Measurements from ENCODE around the gene SESTD1. TPM values are rescaled to one million over a fixed set of nuclear protein-coding genes. Genes with fewer than 3 reads are reported as not detected.

Gene SESTD1
- polyA plus RNA-seq, 2 of the 4 experiments (the other 2 are of a cell fraction), result 12.6 to 26.0 TPM

GRCh38 chr2:179302764-179303571 lies 38.3 kb upstream of the SESTD1 start (continued):
- no peak for TF ChIP-seq MYC (IDR thresholded peaks at IDR 0.05; ENCODE audit: borderline replicate concordance, low read length)

DNA sequence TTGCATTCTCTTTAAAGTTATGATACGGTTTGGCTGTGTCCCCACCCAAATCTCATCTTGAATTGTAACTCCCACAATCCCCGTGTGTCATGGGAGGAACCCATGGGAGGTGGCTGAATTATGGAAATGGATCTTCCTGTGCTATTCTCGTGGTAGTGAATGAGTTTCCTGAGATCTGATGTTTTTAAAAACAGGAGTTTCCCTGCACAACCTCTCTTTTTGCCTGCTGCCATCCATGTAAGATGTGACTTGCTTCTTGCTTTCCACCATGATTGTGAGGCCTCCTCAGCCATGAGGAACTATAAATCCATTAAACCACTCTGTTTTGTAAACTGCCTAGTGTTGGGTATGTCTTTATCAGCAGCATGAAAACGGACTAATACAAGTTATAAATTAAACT lies 37.5 kb upstream of the SESTD1 start:
- no peak overlapping the region for H3K27ac ChIP-seq
- POLR2A ChIA-PET, result no interaction called here
- ATAC-seq (no peak), DNase-seq (ENCODE audit: low read depth in 1 of 2, low spot score in 1 of 2) (no peak), FAIRE-seq (no peak)
- WGBS (ENCODE audit: missing lambda C conversion rate), result 43% methylated on average over 4 of the region's 4 CpGs
- H3K9me3 ChIP-seq, result no peaks in the 10 kb centered on the region; the same call in 2 of the 3 replicates
- H3K4me2 ChIP-seq, result no peak overlapping the region
- no peak overlapping the region for H3K4me3 ChIP-seq
- TF ChIP-seq JUNB (IDR thresholded peaks at IDR 0.05) (no peak), RCOR1 (IDR thresholded peaks at IDR 0.05; ENCODE audit: low read depth, low read length) (no peak), CBX8 (IDR thresholded peaks at IDR 0.05) (no peak), EP300 (IDR thresholded peaks at IDR 0.05) (no peak), EHF (CRISPR knock-in tag; IDR thresholded peaks at IDR 0.05) (no peak), CBX2 (IDR thresholded peaks at IDR 0.05; ENCODE audit: borderline replicate concordance, low read depth) (no peak), KDM1A (IDR thresholded peaks at IDR 0.05; ENCODE audit: low read depth) (no peak), FOSB (CRISPR knock-in tag; IDR thresholded peaks at IDR 0.05) (no peak), NPAS2 (CRISPR knock-in tag; IDR thresholded peaks at IDR 0.05; ENCODE audit: borderline replicate concordance) (no peak), HOXB5 (CRISPR knock-in tag; IDR thresholded peaks at IDR 0.05) (no peak), FOSL2 (IDR thresholded peaks at IDR 0.05) (no peak), FOSL2 (CRISPR knock-in tag; IDR thresholded peaks at IDR 0.05) (no peak), CEBPB (IDR thresholded peaks at IDR 0.05) (no peak), ZNF302 (CRISPR knock-in tag; IDR thresholded peaks at IDR 0.05) (no peak), JUN (IDR thresholded peaks at IDR 0.05) (no peak), MYC (IDR thresholded peaks at IDR 0.05; ENCODE audit: borderline replicate concordance, low read length) (no peak), POLR2AphosphoS2 (conservative IDR thresholded peaks at IDR 0.05; ENCODE audit: low read length) (no peak), FOXS1 (CRISPR knock-in tag; IDR thresholded peaks at IDR 0.05) (no peak)
- TF ChIP-seq, protein P1, sequence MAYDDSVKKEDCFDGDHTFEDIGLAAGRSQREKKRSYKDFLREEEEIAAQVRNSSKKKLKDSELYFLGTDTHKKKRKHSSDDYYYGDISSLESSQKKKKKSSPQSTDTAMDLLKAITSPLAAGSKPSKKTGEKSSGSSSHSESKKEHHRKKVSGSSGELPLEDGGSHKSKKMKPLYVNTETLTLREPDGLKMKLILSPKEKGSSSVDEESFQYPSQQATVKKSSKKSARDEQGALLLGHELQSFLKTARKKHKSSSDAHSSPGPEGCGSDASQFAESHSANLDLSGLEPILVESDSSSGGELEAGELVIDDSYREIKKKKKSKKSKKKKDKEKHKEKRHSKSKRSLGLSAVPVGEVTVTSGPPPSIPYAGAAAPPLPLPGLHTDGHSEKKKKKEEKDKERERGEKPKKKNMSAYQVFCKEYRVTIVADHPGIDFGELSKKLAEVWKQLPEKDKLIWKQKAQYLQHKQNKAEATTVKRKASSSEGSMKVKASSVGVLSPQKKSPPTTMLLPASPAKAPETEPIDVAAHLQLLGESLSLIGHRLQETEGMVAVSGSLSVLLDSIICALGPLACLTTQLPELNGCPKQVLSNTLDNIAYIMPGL (CRISPR knock-in tag; IDR thresholded peaks at IDR 0.05; ENCODE audit: borderline replicate concordance), result no peak
- CTCF ChIA-PET, result no interaction called here
- no peaks in the 10 kb centered on the region for H3K4me1 ChIP-seq

DNA sequence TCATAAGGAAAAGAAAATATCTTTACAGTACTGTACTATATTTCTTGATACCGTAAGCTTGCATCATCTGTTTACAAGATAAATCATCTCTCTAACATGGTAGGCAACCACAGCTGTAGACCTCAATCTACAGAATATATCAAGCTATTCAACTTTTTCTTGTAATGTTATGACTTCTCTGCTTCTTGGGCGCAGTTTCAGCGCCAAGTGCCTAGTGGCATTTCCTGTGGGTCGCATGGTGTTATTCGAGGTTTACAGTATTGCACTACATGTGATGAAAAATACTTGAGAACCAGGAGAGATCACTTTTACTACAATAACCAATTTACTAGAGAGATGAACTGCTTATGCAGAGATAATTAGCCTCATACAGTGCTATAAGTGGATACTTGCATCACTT lies 34.0 kb upstream of the SESTD1 start:
- no peak for FAIRE-seq
- WGBS (ENCODE audit: missing lambda C conversion rate), result 88% methylated on average over 5 of the region's 5 CpGs
- ChIA-PET POLR2A (no interaction called here), CTCF (no interaction called here)
- no peak for DNase-seq (ENCODE audit: low read depth in 1 of 2, low spot score in 1 of 2)
- Histone ChIP-seq H3K4me2 (no peak overlapping the region), H3K4me1 (no peaks in the 10 kb centered on the region), H3K4me3 (no peak overlapping the region), H3K9me3 (no peaks in the 10 kb centered on the region; the same call in 2 of the 3 replicates), H3K27ac (no peak overlapping the region)
- no peak for TF ChIP-seq BHLHE40 (IDR thresholded peaks at IDR 0.05; ENCODE audit: low read depth, low read length)
- no peak for TF ChIP-seq USF2 (IDR thresholded peaks at IDR 0.05)
- no peak for TF ChIP-seq TP53 (CRISPR knock-in tag; IDR thresholded peaks at IDR 0.05)
- TF ChIP-seq HDAC2 (IDR thresholded peaks at IDR 0.05), result no peak
- TF ChIP-seq ZSCAN20 (CRISPR knock-in tag; IDR thresholded peaks at IDR 0.05), result no peak
- no peak for TF ChIP-seq RARB (CRISPR knock-in tag; IDR thresholded peaks at IDR 0.05)
- no peak for TF ChIP-seq EP300 (IDR thresholded peaks at IDR 0.05)
- no peak for TF ChIP-seq ELK1 (IDR thresholded peaks at IDR 0.05; ENCODE audit: low read depth, low read length)
- no peak for TF ChIP-seq FOSL2 (IDR thresholded peaks at IDR 0.05)
- no peak for TF ChIP-seq FOSL2 (CRISPR knock-in tag; IDR thresholded peaks at IDR 0.05)
- no peak for TF ChIP-seq PHF8 (IDR thresholded peaks at IDR 0.05; ENCODE audit: borderline replicate concordance, low read depth)
- TF ChIP-seq, protein P2, sequence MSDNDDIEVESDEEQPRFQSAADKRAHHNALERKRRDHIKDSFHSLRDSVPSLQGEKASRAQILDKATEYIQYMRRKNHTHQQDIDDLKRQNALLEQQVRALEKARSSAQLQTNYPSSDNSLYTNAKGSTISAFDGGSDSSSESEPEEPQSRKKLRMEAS (IDR thresholded peaks at IDR 0.05), result no peak
- TF ChIP-seq RCOR1 (IDR thresholded peaks at IDR 0.05; ENCODE audit: low read depth, low read length), result no peak
- TF ChIP-seq EHF (CRISPR knock-in tag; IDR thresholded peaks at IDR 0.05), result no peak
- TF ChIP-seq JUNB (IDR thresholded peaks at IDR 0.05), result no peak
- TF ChIP-seq TFCP2L1 (CRISPR knock-in tag; IDR thresholded peaks at IDR 0.05), result no peak
- TF ChIP-seq FOSB (CRISPR knock-in tag; IDR thresholded peaks at IDR 0.05), result no peak
- no peak for TF ChIP-seq GATA3 (IDR thresholded peaks at IDR 0.05; ENCODE audit: borderline replicate concordance)
- no peak for TF ChIP-seq HOXB5 (CRISPR knock-in tag; IDR thresholded peaks at IDR 0.05)
- TF ChIP-seq SREBF2 (IDR thresholded peaks at IDR 0.05), result no peak
- no peak for TF ChIP-seq HOXB13 (CRISPR knock-in tag; IDR thresholded peaks at IDR 0.05; ENCODE audit: low read depth)
- ATAC-seq, result no peak
